Type B pancreatic cell (in vitro differentiated cells): ENCODE results near the gene FAM78A. TPM values are rescaled to one million over a fixed set of nuclear protein-coding genes. Genes with fewer than 3 reads are reported as not detected.
"Not testable (repeated sequence)": the region's sequence is repeated elsewhere in the genome, so short reads cannot be mapped to it uniquely, and the experiment has no call there.

ENCODE experiments used
- DNase-seq: peaks from one replicate; pipeline ENCODE4 v3.0.0; 2021; ENCODE audit warnings: mixed read lengths; ENCODE audit not compliant: unreplicated experiment; ENCODE audit errors: extremely low spot score
- H3K27ac Mint-ChIP-seq: 2 replicates; pipeline ENCODE4 v1.8.0; 2021; ENCODE audit warnings: mild to moderate bottlenecking, mixed read lengths
- H3K27me3 Mint-ChIP-seq: 2 replicates; pipeline ENCODE4 v1.8.0; 2021; ENCODE audit warnings: mixed read lengths
- H3K36me3 Mint-ChIP-seq: 2 replicates; pipeline ENCODE4 v1.8.0; 2021; ENCODE audit warnings: mixed read lengths
- H3K4me1 Mint-ChIP-seq: one replicate; pipeline ENCODE4 v1.8.0; 2021; ENCODE audit warnings: mixed read lengths; ENCODE audit not compliant: unreplicated experiment
- H3K4me3 Mint-ChIP-seq: 2 replicates; pipeline ENCODE4 v1.8.0; 2021; ENCODE audit warnings: mild to moderate bottlenecking, mixed read lengths
- H3K9me3 Mint-ChIP-seq: 2 replicates; pipeline ENCODE4 v1.8.0; 2021; ENCODE audit warnings: mixed read lengths
- CTCF ChIP-seq: fragments of 200-600 bp; sonication (generic); conservative IDR thresholded peaks from 2 replicates; pipeline ENCODE4 v1.5.0; 2021; ENCODE audit warnings: antibody characterized with exemption, mild to moderate bottlenecking
- total RNA-seq: library from RNA; stranded (reverse); gene quantifications from 2 replicates; pipeline ENCODE4 v1.2.1, GENCODE V29; 2021; ENCODE audit warnings: low replicate concordance

FAM78A gene
- total RNA-seq, 1 donor from 2014 or later: 1.9 TPM

GRCh38 chr9:131214286-131214856, 61.9 kb downstream of the FAM78A start:
- Mint-ChIP-seq H3K27ac (no peak overlapping the region), H3K27me3 (no peaks in the 10 kb centered on the region), H3K4me1 (no peaks in the 10 kb centered on the region), H3K36me3 (peaks cover 62% of the 10 kb centered on the region), H3K9me3 (peaks cover 9% of the 10 kb centered on the region), H3K4me3 (no peak overlapping the region)
- DNase-seq: no peak
- TF ChIP-seq CTCF: no peak

- not testable (repeated sequence) for DNase-seq, H3K27me3 Mint-ChIP-seq, H3K4me1 Mint-ChIP-seq, H3K4me3 Mint-ChIP-seq, H3K27ac Mint-ChIP-seq, H3K9me3 Mint-ChIP-seq
- H3K36me3 Mint-ChIP-seq: peaks cover 62% of the 10 kb centered on the region
These were observed 64.4 kb downstream of the FAM78A start for GRCh38 chr9:131211920-131212319.

Other genes with a start within 250 kb of the FAM78A start
- 44.1 and 50.3 TPM in 2 replicates for gene AIF1L, start 180.0 kb downstream of the FAM78A start, total RNA-seq
- gene NUP214, start 150.9 kb downstream of the FAM78A start, total RNA-seq: 51.0 and 67.1 TPM in 2 replicates
- gene PLPP7, start 13.2 kb upstream of the FAM78A start, total RNA-seq: 0.50 and 3.1 TPM in 2 replicates
- 225 and 300 TPM in 2 replicates for gene PRRC2B, start 117.6 kb upstream of the FAM78A start, total RNA-seq
- 48.7 and 55.4 TPM in 2 replicates for gene POMT1, start 226.4 kb upstream of the FAM78A start, total RNA-seq